Uterus (tissue), 4 donors: Measurements from ENCODE around the gene KLRC4. TPM values are rescaled to one million over a fixed set of nuclear protein-coding genes. Genes with fewer than 3 reads are reported as not detected.
"Not testable (repeated sequence)": the region's sequence is repeated elsewhere in the genome, so short reads cannot be mapped to it uniquely, and the experiment has no call there.

Experiments used
- DNase-seq, 2 donors: peaks; one replicate each; pipeline ENCODE4 v3.0.0-alpha.2; 2019 to 2020
- H3K27ac ChIP-seq, 2 donors: fragments of 200-600 bp; sonication (generic); 1 replicate in 1 of 2; 2 replicates in 1 of 2; pipeline ENCODE4 v1.5.1; 2016 to 2018
- H3K27me3 ChIP-seq, 2 donors: fragments of 200-600 bp; sonication (generic); one replicate each; pipeline ENCODE4 v1.5.1; 2018 to 2019; ENCODE audit warnings: control low read depth in 1 of 2
- H3K36me3 ChIP-seq, 2 donors: fragments of 200-600 bp; sonication (generic); one replicate each; pipeline ENCODE4 v1.5.1; 2019; ENCODE audit warnings: control low read depth in 1 of 2
- H3K4me1 ChIP-seq, 2 donors: fragments of 200-600 bp; sonication (generic); one replicate each; pipeline ENCODE4 v1.5.1; 2018 to 2019; ENCODE audit warnings: control low read depth in 1 of 2
- H3K4me3 ChIP-seq, 2 donors: fragments of 200-600 bp; sonication (generic); 1 replicate in 1 of 2; 2 replicates in 1 of 2; pipeline ENCODE4 v1.5.1; 2018 to 2019; ENCODE audit warnings: mild to moderate bottlenecking in 1 of 2
- H3K9me3 ChIP-seq, 2 donors: fragments of 200-600 bp; sonication (generic); one replicate each; pipeline ENCODE4 v1.5.1; 2019; ENCODE audit warnings: control low read depth in 1 of 2
- CTCF ChIP-seq, 4 experiments: fragments of 200-600 bp in 2 of 4; fragments of 450-650 bp in 2 of 4; sonication (generic) in 2 of 4; IDR thresholded peaks; one replicate each; pipeline ENCODE4 v1.5.1; 2016 to 2019; ENCODE audit warnings: antibody characterized with exemption in 4 of 4, mild to moderate bottlenecking in 2 of 4, moderate library complexity in 1 of 4
- POLR2A ChIP-seq, 2 donors: fragments of 450-650 bp; IDR thresholded peaks; one replicate each; pipeline ENCODE4 v1.6.1; 2016; ENCODE audit warnings: antibody characterized with exemption in 2 of 2, mild to moderate bottlenecking in 1 of 2, moderate library complexity in 1 of 2
- intact Hi-C: fragments of 100-400 bp; cut with DNase I; formaldehyde crosslinking; loops from one replicate; pipeline ENCODE4 v1.15.1; 2023; ENCODE audit warnings: low total_unique reads
- total RNA-seq, 4 donors: library from RNA; depleted of rRNA in 3 of 4; stranded (reverse); fragments of >200 nt in 3 of 4; gene quantifications; one replicate each; pipeline versions ENCODE4 v1.1.0 to v1.2.4, GENCODE V29; 2014 to 2023
- donor health status: DM: yes; HTN: yes; CAD: no.

Gene KLRC4
- total RNA-seq, 4 donors from 2014 or later, result 0.85 to 1.8 TPM; not detected in 2

GRCh38 chr12:10420334-10420733, 10.8 kb upstream of the KLRC4 start, which contains the start of gene KLRC3:
TSS of gene KLRC3 (minus strand) at chr12:10420595. CDS start at chr12:10420550, 45 bp downstream.
- H3K4me1 ChIP-seq, H3K9me3 ChIP-seq, H3K4me3 ChIP-seq, intact Hi-C loops, DNase-seq, H3K27me3 ChIP-seq, H3K27ac ChIP-seq, H3K36me3 ChIP-seq: not testable (repeated sequence)

GRCh38 chr12:10408842-10409241, 715 bp downstream of the KLRC4 start:
- no peaks in the 10 kb centered on the region for H3K4me1 ChIP-seq
- no peak for DNase-seq
- no peaks in the 10 kb centered on the region for H3K36me3 ChIP-seq
- H3K27me3 ChIP-seq, result no peaks in the 10 kb centered on the region
- no peak overlapping the region for H3K27ac ChIP-seq
- intact Hi-C loops, result no loop called here
- H3K4me3 ChIP-seq, result no peak overlapping the region
- no peaks in the 10 kb centered on the region for H3K9me3 ChIP-seq
- no peak for TF ChIP-seq CTCF (IDR thresholded peaks at IDR 0.05)
- TF ChIP-seq POLR2A (IDR thresholded peaks at IDR 0.05), result no peak

GRCh38 chr12:10406725-10407124, 2.8 kb downstream of the KLRC4 start:
- Histone ChIP-seq H3K4me1 (no peaks in the 10 kb centered on the region), H3K36me3 (no peaks in the 10 kb centered on the region), H3K4me3 (no peak overlapping the region), H3K9me3 (no peaks in the 10 kb centered on the region), H3K27me3 (no peaks in the 10 kb centered on the region), H3K27ac (no peak overlapping the region)
- TF ChIP-seq POLR2A (IDR thresholded peaks at IDR 0.05) (no peak), CTCF (IDR thresholded peaks at IDR 0.05) (no peak)
- DNase-seq, result no peak
- intact Hi-C loops, result no loop called here

- no peak overlapping the region for H3K4me3 ChIP-seq
- no peak for DNase-seq
- H3K27ac ChIP-seq, result no peak overlapping the region
- no peaks in the 10 kb centered on the region for H3K27me3 ChIP-seq
- no peaks in the 10 kb centered on the region for H3K9me3 ChIP-seq
- no peaks in the 10 kb centered on the region for H3K36me3 ChIP-seq
- intact Hi-C loops, result no loop called here
- H3K4me1 ChIP-seq, result no peaks in the 10 kb centered on the region
- TF ChIP-seq POLR2A (IDR thresholded peaks at IDR 0.05) (no peak), CTCF (IDR thresholded peaks at IDR 0.05) (no peak)
Observed at GRCh38 chr12:10405294-10405693, 4.3 kb downstream of the KLRC4 start.

- Histone ChIP-seq H3K4me1 (no peaks in the 10 kb centered on the region), H3K36me3 (no peaks in the 10 kb centered on the region), H3K4me3 (no peak overlapping the region), H3K27me3 (no peaks in the 10 kb centered on the region), H3K9me3 (no peaks in the 10 kb centered on the region), H3K27ac (no peak overlapping the region)
- DNase-seq, result no peak
- TF ChIP-seq POLR2A (IDR thresholded peaks at IDR 0.05), result no peak
- no peak for TF ChIP-seq CTCF (IDR thresholded peaks at IDR 0.05)
- intact Hi-C loops, result no loop called here
Observed at GRCh38 chr12:10404798-10405197, 4.8 kb downstream of the KLRC4 start.

GRCh38 chr12:10400829-10401228, 8.7 kb downstream of the KLRC4 start:
- intact Hi-C loops, result no loop called here
- TF ChIP-seq CTCF (IDR thresholded peaks at IDR 0.05) (no peak), POLR2A (IDR thresholded peaks at IDR 0.05) (no peak)

More at GRCh38 chr12:10400829-10401228, 8.7 kb downstream of the KLRC4 start:
- no peak for DNase-seq
- no peak overlapping the region for H3K27ac ChIP-seq
- H3K36me3 ChIP-seq, result no peaks in the 10 kb centered on the region
- H3K4me1 ChIP-seq, result no peaks in the 10 kb centered on the region
- no peaks in the 10 kb centered on the region for H3K9me3 ChIP-seq
- H3K4me3 ChIP-seq, result no peak overlapping the region
- no peaks in the 10 kb centered on the region for H3K27me3 ChIP-seq
